Measurements from ENCODE around the gene GAS7. TPM values are rescaled to one million over a fixed set of nuclear protein-coding genes. Genes with fewer than 3 reads are reported as not detected.
A peak's percentile ranks its signal among the peaks of the same experiment; 100 is the strongest.
"Not testable (repeated sequence)": the region's sequence is repeated elsewhere in the genome, so short reads cannot be mapped to it uniquely, and the experiment has no call there.

Gene GAS7
- total RNA-seq, 2 donors from 2014 or later, result 115 to 119 TPM

DNA sequence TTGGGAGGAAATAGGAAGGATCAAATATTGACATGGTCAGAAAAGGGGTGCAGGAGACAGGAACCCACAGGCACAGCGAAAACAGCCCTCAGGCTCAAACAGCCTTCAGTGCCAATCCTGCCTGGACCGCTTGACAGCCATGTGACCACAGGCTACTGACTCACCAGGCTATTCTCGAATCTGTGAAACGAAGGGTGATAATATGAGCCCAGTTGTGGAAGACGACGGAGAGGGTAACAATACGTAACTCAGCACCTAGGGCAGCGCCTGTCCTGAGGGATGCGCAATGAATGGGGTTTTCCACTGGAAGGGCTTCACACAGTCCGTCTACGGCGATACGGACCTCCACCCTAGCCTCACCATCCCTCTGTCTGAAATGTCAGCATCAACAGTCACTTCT lies 176.0 kb downstream of the GAS7 start:
- intact Hi-C loops (cut with DNase I), result no loop called here
- ATAC-seq (peak; percentile 48 to 70), DNase-seq (peak; percentile 43)

DNA sequence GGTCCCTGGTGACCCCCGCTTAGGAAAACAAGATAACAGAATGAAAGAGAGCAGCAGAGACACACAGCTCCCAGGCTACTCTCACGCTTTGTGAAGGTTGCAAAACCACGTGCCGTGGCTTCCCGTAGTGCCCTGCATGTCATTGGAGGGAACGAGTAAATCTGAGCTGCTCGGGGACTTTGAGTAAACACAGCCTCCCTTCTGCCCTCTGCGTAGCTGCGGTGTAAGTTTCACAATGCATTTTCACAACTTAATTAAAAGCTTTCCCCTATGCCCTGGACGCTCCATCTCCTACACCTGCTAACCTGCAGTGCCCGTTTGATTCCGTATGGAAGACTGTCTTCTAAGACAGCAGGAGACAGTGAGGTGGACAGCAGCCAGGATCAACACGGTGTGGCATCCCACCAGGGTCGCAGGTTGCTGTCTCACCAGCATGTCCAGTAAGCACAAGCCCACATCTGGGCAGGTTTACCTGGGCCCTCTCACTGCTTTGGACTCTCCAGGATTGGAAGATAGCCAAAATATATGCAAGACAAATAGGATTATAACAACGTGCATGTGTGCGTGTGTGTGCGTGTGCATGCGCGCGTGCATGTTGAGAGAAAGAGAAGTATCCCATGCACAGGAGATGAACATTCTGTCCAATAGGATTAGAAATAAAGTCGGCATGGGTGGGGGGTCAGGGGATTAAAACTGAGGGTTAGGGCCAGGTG lies 177.0 kb downstream of the GAS7 start:
- DNase-seq (peak; percentile 55), ATAC-seq (peak; percentile 18 to 64)
- intact Hi-C loops (cut with DNase I), result no loop called here

GRCh38 chr17:10019941-10020451 lies 178.4 kb downstream of the GAS7 start:
- no peak for DNase-seq
- intact Hi-C loops (cut with DNase I), result no loop called here
- ATAC-seq, result peak in 1 of 2 donors; percentile 4

DNA sequence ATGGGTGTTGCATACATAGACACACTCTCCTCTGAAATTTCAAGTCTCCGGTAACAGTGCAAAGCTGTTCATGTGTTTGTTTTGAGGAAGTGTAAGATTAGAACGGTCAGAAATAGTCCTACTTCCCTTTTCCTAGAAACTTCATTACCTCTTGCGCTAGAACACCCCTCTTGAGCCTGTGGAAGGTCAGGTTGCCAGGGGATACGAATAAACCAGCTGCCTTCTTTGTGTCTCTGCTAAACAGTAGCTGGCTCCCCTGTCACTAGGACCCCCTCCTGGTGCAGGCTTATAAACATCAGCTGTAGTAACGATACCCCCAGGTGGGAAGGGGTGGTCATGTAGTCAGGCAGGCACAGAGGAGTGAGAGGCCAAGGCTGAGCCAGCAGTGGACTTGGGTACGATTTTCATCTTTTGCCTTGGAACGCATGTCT lies 179.9 kb downstream of the GAS7 start:
- peak; percentile 34 to 45 for ATAC-seq
- intact Hi-C loops (cut with DNase I), result no loop called here
- DNase-seq, result no peak

GRCh38 chr17:10016958-10017570 lies 181.3 kb downstream of the GAS7 start:
- ATAC-seq; intact Hi-C loops (cut with DNase I); DNase-seq: not testable (repeated sequence)

- ATAC-seq, result peak; percentile 27 to 33
- intact Hi-C loops (cut with DNase I), result no loop called here
Observed at GRCh38 chr17:10013365-10014112, 184.9 kb downstream of the GAS7 start.

GRCh38 chr17:10010752-10011151 lies 187.7 kb downstream of the GAS7 start:
- ATAC-seq (no peak), DNase-seq (no peak)
- intact Hi-C loops (cut with DNase I), result no loop called here

More at GRCh38 chr17:10013365-10014112, 184.9 kb downstream of the GAS7 start:
- DNase-seq, result no peak

DNA sequence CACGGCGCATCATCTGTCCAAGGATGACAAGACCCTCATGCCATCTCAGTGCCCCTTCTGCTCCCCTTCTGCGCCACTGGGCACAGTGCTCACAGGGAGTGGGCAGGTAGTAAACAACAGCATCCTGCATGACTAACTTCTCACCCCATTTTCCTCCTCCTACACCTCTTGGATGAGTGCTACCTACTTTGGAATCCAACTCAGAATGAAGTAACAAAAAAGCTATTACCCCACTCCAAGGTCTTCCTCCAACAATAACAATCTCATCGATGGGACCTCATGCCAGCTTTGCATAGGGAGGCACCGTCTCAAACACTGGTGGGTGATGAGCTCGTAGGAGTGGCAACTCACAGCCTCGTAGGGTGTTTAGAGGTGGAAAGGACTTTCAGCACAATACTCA lies 194.7 kb downstream of the GAS7 start:
- no peak for DNase-seq
- intact Hi-C loops (cut with DNase I), result loop anchor here in 1 of 2 donors (10.0 kb wide), 1 partner anchor 59 kb away; no protein-coding TSS in a partner anchor
- peak in 1 of 2 donors; percentile 79 for ATAC-seq

GRCh38 chr17:10002567-10003360 lies 195.6 kb downstream of the GAS7 start:
- not testable (repeated sequence) for DNase-seq, ATAC-seq
- intact Hi-C loops (cut with DNase I), result loop anchor here in 1 of 2 donors (10.0 kb wide), 1 partner anchor 58 kb away; no protein-coding TSS in a partner anchor

- ATAC-seq, result peak in 1 of 2 donors; percentile 38
- intact Hi-C loops (cut with DNase I), result loop anchor here in 1 of 2 donors (10.0 kb wide), 1 partner anchor 57 kb away; no protein-coding TSS in a partner anchor
- DNase-seq, result no peak
Observed at GRCh38 chr17:10001306-10001873, 197.0 kb downstream of the GAS7 start.

GRCh38 chr17:9999919-10000695 lies 198.3 kb downstream of the GAS7 start:
- DNase-seq, result no peak
- intact Hi-C loops (cut with DNase I), result loop anchor here in 1 of 2 donors (10.0 kb wide), 1 partner anchor 55 kb away; no protein-coding TSS in a partner anchor

GRCh38 chr17:9998060-9998459 lies 200.3 kb downstream of the GAS7 start:
- no peak for DNase-seq
- peak in 1 of 2 donors; percentile 14 for ATAC-seq
- intact Hi-C loops (cut with DNase I), result no loop called here

More at GRCh38 chr17:9999919-10000695, 198.3 kb downstream of the GAS7 start:
- ATAC-seq, result no peak

DNA sequence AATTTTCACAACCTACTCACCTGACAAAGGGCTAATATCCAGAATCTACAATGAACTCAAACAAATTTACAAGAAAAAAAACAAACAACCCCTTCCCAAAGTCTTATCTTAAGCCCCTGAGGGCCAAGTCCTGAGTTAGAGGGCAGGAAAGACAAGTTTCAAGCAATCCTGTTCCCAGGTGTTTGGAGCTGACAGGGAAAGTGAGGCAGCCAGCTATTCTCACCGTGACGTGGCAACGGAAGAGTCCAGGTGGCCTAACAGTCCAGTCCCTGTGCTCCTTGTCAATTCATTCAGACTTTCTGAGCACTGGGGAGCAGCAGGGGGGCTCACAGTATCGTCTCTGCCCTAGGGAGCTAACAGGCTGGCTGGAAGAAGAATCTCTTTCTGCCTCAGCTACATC lies 203.6 kb downstream of the GAS7 start:
- intact Hi-C loops (cut with DNase I), result no loop called here
- DNase-seq (no peak), ATAC-seq (no peak)

- DNase-seq (no peak), ATAC-seq (no peak)
- intact Hi-C loops (cut with DNase I), result no loop called here
Observed at GRCh38 chr17:9991796-9992195, 206.6 kb downstream of the GAS7 start.

DNA sequence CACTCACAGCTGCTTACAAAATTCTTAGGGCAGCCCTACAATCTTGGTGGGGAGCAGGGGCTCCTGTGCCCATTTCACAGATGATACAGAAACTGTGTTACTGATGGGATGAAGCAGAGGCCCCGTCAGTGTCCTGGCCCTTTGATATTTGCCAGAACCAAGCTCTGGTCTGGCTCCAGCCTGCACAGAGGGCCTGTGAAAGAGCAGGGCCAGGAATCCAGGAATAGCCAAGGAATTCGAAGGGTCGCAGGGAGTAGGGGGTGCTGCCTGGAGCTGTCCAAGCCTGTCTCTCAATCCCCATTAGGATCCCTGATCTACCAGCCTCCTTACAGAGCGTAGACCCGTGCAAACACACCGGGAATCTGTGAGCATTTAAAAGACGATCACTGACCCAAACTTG lies 207.1 kb downstream of the GAS7 start:
- DNase-seq (no peak), ATAC-seq (no peak)
- intact Hi-C loops (cut with DNase I), result no loop called here

GRCh38 chr17:9987779-9988585 lies 210.4 kb downstream of the GAS7 start:
- DNase-seq, result peak; percentile 59
- peak; percentile 37 to 54 for ATAC-seq
- intact Hi-C loops (cut with DNase I), result no loop called here

Measured in left cardiac atrium (tissue), 4 donors.